ENCODE measurements around the gene SMIM5. TPM values are rescaled to one million over a fixed set of nuclear protein-coding genes. Genes with fewer than 3 reads are reported as not detected.

The SMIM5 gene
- total and polyA plus RNA-seq, 9 of the 15 experiments (the other 6 are each of a cell fraction or from before 2014, with no cell fraction given), result 0.08 TPM; not detected in 8

DNA sequence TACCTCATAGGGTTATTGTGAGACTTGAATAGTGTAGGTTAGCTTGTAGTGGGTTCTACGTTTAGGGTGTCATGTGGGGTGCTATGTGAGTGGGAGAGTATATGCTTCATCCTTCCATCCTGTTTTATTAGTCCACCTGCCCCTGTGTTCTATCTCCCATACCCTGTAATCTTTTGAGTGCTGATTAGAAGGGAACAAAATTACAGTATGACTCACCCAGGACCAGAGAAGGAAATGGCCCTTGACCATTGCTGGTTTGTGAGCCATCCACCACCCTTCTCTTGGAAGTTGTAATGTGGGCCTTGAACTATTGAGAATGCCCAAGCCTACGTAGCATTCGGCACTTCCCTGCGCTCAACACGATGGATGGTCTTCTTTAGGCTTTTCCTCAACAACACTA lies 51.0 kb downstream of the SMIM5 start (continued):
- TF ChIP-seq DDX20 (tag; IDR thresholded peaks at IDR 0.05; ENCODE audit: low read depth) (no peak), FOSL1 (tag; conservative IDR thresholded peaks at IDR 0.05) (peak; percentile 79), PHTF2 (CRISPR knock-in tag; IDR thresholded peaks at IDR 0.05) (no peak), CBFA2T3 (IDR thresholded peaks at IDR 0.05) (peak; percentile 28; the same call in 1 of the 2 replicates), ZNF584 (CRISPR knock-in tag; IDR thresholded peaks at IDR 0.05; ENCODE audit: low read depth) (no peak), RREB1 (CRISPR knock-in tag; IDR thresholded peaks at IDR 0.05) (no peak), JUND (IDR thresholded peaks at IDR 0.05; ENCODE audit: borderline replicate concordance, low read depth, low read length) (peak; percentile 74; the same call in 1 of the 2 replicates), JUND (tag; IDR thresholded peaks at IDR 0.05; ENCODE audit: borderline replicate concordance, low read depth, low read length) (no peak; the same call in 2 of the 3 replicates), XRCC4 (IDR thresholded peaks at IDR 0.05; ENCODE audit: extremely low read depth, insufficient read depth, insufficient read length) (no peak), PCBP2 (IDR thresholded peaks at IDR 0.05; ENCODE audit: low read depth, low read length, poor library complexity, severe bottlenecking) (no peak), ZHX1 (conservative IDR thresholded peaks at IDR 0.05; ENCODE audit: low read length) (no peak), LARP7 (IDR thresholded peaks at IDR 0.05) (no peak)
- TF ChIP-seq, protein P1, sequence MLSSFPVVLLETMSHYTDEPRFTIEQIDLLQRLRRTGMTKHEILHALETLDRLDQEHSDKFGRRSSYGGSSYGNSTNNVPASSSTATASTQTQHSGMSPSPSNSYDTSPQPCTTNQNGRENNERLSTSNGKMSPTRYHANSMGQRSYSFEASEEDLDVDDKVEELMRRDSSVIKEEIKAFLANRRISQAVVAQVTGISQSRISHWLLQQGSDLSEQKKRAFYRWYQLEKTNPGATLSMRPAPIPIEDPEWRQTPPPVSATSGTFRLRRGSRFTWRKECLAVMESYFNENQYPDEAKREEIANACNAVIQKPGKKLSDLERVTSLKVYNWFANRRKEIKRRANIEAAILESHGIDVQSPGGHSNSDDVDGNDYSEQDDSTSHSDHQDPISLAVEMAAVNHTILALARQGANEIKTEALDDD (IDR thresholded peaks at IDR 0.05), result no peak
- TF ChIP-seq, protein P2, sequence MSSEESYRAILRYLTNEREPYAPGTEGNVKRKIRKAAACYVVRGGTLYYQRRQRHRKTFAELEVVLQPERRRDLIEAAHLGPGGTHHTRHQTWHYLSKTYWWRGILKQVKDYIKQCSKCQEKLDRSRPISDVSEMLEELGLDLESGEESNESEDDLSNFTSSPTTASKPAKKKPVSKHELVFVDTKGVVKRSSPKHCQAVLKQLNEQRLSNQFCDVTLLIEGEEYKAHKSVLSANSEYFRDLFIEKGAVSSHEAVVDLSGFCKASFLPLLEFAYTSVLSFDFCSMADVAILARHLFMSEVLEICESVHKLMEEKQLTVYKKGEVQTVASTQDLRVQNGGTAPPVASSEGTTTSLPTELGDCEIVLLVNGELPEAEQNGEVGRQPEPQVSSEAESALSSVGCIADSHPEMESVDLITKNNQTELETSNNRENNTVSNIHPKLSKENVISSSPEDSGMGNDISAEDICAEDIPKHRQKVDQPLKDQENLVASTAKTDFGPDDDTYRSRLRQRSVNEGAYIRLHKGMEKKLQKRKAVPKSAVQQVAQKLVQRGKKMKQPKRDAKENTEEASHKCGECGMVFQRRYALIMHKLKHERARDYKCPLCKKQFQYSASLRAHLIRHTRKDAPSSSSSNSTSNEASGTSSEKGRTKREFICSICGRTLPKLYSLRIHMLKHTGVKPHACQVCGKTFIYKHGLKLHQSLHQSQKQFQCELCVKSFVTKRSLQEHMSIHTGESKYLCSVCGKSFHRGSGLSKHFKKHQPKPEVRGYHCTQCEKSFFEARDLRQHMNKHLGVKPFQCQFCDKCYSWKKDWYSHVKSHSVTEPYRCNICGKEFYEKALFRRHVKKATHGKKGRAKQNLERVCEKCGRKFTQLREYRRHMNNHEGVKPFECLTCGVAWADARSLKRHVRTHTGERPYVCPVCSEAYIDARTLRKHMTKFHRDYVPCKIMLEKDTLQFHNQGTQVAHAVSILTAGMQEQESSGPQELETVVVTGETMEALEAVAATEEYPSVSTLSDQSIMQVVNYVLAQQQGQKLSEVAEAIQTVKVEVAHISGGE (CRISPR knock-in tag; IDR thresholded peaks at IDR 0.05), result no peak
